ENCODE results near the gene ATG2B.

Gene ATG2B

DNA sequence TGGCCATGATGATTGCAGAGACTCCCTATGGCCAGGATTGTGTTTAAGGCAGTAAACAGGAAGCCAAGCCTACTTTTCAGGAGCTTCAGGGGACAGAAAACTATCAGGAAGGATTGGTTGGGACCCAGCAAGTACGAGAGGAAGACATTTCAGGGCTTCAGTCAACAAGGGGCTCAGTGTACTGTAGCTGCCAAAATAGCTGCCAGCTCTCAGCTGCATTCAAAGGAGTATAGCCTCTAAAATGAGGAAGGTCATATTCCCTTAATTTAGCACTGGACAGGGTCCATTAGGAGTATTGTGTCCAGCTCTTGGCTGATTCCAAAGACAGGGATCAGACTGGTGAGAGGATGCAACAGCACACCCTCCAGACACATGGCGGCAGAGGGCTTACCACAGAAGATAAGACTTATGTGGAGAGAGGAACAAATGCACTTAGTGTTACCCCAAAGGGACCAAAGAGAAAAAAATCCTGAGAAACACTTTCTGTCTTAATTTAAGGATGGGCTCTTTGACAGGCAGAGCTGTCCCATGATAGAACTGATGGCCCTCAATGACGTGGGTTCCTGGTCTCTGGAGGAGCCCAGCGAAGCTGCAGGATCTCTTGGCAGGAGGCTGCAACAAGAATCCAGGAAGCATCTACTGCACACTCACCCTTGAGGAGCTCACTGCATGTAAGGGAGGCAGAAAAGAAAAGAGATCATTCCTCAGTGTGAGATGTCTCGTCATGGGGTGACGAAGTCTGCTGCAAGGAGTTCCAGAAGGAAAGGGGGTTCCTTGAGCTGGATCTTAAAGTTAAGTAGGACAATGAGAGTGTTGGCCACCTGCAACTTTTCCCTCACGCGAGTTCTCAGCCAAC, 92.3 kb downstream of the ATG2B start:
- no peak for DNase-seq

DNA sequence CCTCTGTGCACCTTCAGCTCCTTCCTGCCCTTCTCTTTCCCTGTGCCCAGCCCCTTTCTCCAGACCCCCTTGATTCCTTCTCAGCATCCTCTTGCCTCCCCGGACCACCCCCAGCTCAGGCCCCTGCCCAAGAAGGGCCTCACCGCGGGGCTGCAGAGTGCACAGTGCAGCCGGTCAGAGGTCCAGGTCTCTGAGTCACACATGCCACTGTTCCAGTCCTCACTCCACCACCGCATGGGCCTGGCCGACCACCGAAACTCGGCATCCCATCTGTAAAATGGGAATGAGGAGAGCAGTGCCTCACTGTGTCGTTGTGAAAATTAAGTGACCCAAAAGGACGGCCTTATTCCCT, 93.8 kb downstream of the ATG2B start:
- DNase-seq: no peak

DNA sequence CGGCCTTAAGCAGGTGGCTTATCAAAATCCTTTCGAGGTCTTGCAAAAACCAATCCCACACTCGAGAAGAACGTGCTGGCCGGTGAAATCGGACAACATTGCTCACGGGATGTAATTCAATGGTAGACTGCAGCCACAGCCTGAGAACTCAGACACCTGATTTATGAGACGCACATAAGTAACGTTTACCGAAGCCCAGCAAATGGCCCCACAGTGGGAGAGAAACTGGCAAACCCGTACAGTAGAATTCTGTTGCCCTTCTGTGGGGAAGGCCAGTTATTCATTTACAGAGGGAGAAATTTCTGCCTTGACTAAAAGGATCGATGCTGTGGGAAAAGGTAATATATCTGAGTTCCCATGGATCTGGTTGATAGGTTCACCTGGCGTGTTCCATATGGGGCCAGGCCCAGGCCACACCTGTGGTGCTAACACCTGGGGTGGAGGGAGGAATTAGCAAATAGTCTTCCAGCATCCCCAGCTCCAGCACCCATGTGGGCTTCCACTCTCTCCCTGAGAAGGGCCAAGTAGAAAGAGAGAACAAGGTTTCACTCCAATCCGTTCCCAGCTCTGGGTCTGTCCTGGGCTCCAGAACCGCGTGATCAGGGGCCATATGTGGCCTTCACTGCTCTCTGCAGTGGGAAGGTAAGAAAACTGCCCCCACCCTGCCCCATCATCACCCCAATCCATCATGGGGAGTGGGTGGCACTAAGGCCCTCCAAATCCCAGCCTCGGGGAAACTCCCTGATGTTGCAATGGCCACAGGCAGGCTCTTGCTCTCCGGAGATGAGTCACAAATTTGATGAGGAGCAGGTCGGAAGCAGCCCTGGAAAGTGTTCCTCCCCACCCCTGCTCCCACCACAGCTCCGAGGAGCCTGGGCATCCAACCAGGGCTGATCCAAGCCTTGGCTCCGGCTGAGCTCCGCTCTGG, 94.4 kb downstream of the ATG2B start:
- DNase-seq: no peak

DNA sequence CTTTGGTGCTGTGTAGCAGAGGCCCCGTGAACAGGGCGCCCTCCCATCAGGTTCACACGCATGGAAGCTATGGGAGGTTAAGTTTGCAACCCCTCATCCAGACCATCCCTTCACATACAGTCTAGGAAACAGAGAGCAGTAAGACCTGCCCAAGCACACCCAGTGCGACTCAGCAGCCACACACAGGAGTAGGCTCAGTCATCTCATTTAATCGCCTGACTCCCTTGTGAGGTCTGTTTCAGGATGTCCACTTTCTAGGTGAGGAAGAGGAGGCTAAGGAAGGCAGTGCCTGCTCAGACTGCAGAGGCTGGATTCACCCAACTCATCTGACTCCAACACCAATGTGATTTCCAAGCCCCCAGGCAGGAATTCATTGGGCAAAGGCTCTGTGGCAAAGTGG, 95.2 kb downstream of the ATG2B start:
- DNase-seq: no peak

DNA sequence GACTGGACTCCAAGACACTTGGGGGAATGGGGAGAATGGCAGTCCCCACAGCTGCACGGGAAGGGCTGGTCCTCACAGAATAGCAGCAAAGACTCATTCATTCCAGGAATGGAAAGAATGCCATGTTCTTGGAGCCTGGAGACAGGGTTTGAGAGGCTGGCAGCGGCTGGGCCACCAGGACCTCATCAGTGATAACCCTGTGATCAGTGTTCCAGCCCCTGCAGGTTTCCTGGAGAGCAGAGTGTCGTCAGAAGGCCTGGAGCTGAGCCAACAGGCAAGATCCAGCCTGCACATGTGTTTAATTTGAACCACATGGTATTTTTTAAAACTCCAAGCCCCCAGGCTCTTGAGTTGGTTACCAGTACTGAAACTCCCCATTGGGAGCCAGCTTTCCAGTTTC, 95.8 kb downstream of the ATG2B start:
- no peak for DNase-seq

DNA sequence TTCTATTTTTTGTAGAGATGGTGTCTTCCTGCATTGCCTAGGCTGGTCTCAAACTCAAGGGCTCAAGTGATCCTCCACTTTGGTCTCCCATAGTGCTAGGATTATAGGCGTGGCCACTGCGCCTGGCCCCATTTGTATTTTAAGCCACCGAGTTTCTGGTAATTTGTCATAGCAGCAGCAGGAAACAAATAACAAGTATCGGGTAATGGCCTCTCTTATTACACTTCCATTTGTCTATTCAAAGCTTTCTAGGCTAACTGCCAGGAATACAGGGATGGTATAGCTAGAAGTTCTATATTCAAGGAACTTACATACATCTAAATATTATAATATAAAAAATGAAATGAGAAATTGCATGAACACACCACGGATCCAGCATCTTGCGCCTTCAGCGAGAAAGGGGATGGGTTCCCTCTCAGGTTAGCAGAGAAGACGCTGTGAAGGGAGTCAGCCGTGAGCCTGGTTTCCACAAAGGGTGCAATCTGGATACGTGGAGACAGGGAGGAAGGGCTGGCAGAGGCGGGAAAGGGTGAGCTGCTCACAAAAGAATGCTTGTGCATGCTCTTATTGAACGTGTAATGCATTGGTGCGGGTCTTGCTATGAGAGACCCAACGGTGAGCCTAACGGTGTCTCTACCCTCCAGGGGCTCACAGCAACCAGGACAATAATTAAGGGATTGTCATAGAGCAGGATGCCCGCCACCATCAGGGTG, 97.6 kb downstream of the ATG2B start:
- no peak for DNase-seq

DNA sequence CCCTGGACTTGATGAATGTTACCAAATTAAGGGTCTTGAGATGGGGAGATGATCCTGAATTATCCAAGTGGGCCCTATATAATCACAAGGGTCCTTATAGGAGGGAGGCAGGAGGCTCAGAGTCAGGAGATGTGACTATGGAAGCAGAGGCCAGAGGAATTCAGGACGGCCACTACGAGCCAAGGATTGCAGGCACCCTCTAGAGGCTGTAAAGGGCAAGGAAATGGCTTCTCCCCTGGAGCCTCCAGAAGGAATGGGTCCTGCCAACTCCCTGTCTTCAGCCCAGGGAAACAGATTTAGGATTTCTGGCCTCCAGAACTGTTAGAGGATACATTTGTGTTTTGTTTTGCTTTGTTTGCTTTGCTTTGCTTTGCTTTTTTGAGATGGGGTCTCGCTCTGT, 98.3 kb downstream of the ATG2B start:
- DNase-seq: peak in 1 of 2 donors; percentile 8

DNA sequence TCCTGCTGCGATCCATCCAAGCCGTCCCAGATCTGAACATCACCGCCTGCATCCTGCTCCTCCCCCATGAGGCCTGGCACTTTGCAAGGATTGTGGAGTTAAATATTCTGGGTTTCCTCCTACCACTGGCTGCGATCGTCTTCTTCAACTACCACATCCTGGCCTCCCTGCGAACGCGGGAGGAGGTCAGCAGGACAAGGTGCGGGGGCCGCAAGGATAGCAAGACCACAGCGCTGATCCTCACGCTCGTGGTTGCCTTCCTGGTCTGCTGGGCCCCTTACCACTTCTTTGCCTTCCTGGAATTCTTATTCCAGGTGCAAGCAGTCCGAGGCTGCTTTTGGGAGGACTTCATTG, 99.0 kb downstream of the ATG2B start:
- DNase-seq: no peak

DNA sequence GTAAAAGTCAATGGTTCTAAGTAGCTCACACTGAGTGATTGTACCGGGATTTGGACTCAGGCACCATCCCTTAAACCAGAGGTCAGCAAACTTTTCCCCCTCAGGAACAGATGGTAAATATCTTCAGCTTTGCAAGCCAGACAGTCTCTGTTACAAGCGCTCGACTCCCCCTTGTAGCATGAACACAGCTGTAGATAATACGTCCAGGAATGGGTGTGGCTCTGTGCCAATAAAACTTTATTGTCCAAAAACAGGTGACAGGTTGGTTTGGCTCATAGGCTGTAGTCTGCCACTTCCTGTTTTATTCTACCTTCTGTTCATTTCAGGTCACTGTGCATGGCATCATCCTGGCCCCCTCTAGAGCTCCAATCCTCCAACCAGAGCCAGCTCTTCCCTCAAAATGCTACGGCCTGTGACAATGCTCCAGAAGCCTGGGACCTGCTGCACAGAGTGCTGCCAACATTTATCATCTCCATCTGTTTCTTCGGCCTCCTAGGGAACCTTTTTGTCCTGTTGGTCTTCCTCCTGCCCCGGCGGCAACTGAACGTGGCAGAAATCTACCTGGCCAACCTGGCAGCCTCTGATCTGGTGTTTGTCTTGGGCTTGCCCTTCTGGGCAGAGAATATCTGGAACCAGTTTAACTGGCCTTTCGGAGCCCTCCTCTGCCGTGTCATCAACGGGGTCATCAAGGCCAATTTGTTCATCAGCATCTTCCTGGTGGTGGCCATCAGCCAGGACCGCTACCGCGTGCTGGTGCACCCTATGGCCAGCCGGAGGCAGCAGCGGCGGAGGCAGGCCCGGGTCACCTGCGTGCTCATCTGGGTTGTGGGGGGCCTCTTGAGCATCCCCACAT, 99.6 kb downstream of the ATG2B start:
- no peak for DNase-seq

DNA sequence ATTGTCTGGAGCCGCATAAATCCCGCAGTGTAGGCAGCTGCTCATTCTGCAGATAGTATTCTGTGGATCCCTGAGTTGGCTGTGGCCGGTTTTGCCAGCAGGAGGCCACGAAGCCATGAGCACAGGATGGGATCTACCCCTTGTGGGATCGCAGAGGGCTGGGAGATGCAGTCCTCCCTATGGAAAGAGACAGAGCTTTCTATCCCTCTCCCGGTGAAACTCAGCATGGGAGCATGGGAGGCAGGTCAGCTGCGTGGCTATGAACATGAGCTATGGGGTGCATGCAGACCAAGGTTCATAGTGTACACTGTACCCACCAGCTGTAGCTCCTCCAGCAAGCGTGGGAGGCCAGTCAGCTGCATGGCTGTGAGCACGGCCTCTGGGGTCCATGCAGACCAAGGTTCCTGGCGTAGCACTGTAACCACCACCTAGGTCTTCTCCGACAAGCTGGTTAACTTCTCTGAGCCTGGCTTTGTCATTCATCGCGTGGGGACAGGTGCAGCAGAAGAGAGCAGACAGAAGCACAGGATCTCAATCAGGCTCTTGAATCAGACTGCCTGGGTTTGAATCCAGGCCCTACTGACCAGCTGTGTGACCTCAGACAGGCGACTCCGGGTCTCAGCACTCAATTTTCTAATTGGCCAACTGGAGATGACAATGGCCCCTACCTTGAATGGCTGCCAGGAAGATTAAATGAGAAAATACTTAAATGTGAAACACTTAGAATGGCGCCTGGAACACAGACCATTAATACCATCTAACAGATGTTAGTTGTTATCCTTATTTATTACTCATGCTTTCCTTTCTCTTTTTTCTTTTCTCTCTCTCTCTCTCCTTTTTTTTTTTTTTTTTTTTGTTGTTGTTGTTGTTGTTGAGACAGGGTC, 101.1 kb downstream of the ATG2B start:
- no peak for DNase-seq

DNA sequence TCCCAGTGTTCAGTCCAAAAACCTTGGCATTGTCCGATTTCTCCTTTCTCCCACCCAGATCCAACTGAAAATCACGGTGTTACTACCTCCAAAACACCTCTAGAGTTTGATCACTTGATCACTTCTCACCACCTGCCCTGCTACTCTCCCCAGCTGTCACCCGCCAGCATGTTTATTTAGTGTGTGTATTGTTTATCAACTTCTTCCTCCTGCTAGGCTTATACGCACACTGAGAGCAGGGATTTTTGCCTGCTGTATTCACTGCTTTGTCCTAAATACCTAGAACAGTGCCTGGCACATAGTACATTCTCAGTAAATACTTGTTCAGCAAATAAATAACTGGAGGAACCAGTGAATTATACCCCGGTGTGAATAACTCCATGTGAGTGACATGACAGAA, 102.1 kb downstream of the ATG2B start:
- DNase-seq: no peak

DNA sequence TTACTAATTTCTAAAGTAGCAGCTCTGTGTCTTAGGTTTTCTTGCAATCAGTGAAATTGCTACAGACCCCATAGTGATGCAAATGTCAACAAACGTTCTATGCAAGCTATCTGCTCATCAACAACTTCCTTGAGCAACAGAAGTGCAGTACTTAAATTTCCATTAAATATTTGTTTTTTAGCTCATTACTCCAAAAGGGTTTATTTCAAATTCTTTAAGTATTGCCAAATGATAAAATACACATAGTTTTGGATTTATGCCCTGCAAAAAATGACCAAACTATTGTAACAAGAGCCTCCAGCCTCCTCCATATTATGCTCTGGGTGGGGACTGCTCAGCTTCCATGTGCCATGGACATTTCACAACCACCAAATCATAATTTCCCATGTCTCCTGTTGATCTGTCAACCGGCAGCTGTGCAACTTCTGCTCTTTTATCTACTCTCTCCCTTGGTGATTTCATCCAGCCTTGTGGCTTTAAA, 102.8 kb downstream of the ATG2B start:
- DNase-seq: peak in 1 of 2 donors; percentile 6

DNA sequence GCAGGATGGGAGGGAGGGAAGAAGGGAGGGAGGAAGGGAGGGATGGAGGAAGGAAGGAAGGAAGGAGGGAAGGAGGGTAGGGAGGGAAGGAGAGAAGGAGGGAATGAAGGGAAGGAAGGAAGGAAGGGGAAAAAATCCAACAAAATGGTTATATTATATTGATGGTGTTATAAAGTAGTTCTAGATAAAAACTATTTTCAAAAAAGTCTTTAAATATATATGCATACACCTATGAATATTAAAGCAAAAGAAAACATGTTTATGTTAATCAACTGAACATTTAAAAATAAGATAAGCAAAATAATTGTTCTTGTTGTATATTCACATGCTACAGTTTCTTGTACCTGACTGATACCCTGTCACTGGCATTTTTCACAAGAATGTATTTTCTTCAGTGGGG, 105.2 kb downstream of the ATG2B start:
- no peak for DNase-seq

DNA sequence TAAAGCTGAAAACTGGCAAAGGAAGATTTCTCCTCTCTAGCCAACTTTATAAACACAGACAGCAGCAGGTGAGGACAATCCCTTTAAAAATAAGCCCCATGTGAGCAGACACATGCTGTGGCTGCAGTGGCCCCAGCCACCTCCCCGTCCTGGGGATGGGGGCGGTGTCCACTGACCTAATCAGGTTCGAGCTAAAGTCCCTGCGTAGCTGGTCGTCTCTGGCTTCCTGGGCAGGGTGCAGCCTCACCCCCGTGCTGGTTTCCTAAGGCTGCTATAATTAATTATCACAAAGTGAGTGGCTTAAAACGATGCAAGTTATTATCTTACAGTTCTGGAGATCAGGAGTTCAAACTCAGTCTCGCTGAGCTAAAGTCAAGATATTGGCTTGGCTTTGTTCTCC, 106.1 kb downstream of the ATG2B start:
- no peak for DNase-seq

DNA sequence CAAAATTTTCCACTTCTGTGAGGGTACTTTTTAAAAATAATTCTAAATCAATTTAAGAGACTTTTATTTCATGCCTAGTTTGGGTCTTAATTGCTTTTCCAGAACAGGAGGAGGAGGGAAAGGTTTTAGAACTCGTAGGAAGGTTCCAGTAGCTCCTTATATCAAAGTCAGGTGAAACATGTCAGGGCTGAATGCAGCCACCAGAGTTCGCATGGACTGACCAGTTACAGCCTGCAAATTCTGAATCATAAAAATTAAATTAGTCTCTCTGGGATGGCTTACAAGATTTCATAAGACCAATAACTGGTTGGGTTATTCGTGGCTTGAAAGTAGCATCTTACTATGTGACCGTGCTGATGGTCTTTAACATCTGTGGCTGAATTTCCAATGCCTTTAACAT, 106.7 kb downstream of the ATG2B start:
- DNase-seq: no peak

DNA sequence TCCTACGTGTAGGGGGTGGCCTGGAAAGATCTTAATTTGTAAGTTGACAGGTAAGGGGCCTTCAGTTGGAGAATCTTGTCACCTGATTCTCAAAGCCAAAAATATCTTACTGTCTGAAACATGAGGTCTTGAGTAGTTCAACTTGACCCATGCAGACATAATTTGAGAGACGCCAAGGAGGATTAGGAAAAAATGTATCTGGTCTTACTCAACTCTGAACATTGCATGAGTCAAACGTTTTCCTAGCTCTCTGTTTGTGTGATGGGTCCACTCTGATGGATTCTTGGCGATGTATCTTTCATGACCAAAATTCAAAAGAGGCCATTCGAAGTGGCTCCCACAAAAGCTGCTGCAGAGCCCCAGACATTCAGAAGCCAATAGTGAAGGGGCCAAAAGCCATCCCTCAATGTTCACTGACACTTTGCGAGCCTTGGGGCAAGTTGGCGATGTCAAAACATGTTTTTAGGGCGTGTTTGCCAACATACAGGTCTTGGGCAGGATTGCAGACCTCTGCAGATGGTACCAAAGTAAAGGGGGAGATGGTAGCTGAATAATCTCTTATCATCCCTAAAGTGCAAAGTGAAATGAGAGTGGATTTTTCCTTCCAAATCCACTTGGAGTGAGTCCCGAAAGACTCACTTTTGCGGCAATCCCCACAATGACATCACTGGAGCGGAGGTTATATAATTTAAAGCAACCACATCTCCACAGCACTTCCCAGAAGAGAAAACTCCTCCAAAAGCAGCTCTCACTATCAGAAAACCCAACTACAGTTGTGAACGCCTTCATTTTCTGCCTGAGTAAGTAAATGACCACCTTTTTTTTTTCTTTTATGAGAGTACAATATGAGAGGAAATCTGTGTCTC, 107.4 kb downstream of the ATG2B start, which contains the start of gene BDKRB1:
TSS of gene BDKRB1 (plus strand) at position 710 of the 866 bp plus-strand sequence. CDS start 7,473 bp downstream, outside the sequence.
- DNase-seq: no peak

DNA sequence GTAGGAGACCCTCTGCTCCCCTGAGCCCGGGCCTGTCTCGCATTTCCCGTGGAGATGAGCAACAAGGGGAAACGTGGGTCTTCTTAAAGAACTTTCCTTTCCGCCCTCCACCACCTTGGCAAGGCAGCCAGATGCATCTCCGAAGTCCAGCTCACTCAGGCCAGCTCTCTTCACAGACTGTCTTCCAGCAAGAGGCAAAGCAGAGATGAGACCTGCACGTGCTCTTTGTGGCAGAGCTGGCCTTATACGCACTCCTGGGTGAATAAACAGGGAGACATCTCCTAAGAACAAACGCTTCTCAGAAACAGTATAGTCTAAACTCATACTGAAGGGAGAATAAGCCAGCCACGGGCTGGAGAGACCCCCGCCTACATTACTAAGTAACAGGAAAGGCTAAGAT, 108.5 kb downstream of the ATG2B start:
- no peak for DNase-seq

DNA sequence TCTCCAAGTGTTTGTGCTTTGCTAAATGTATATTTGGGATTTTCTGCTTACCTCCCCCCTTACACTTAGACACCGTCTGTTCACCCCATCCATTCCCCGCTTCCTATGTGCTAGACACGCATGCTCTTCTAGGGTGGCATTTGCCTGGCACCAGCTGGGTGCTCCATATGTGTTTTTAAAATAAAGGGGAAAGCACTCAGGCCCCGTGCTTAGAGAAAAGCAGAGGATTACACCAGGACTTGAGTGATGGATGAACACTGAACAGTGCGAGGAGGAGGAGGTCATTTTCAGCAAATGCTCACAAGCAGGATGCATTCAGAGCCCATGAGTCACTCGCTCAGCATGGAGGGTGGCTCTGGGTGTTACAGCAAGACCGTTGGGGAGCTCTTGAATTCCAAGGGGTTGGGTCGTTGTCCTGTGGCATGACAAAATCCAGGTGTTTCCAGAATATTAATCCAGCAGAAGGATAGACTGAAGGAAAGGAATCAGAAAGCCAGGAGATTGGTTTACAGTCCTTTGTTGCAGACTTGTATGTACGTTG, 110.1 kb downstream of the ATG2B start:
- DNase-seq: no peak

DNA sequence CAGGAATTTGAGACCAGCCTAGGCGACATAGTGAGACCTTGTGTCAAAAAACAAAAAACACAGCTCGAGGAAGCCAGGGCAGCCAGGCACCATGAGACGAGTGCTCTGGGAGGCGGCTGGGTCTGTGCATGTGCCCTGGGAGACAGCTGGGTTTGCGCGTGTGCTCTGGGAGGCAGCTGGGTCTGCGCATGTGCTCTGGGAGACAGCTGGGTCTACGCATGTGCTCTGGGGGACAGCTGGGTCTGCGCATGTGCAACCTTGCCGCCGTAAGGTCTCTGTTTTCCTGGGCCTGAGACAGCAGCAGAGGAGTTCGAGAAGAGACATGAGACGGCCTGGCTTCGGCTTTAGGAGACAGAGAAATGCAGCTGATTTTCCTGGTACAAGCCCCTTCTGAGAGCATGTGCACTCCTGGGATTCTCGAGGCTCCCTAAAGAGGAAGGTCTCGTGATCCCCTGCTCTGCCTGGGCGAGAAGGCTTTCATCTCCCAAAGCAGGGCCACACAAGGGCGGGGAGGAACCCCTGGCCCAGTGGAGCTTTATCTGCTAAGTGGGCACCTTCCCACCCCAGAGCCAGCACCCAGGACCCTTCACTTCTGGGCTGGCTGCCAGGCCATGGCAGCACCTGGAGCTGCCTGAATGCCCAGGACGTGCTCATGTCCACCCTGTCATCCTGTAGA, 110.7 kb downstream of the ATG2B start:
- DNase-seq: no peak

All from inflammatory macrophage (primary cell).